GM19043 (cell line): ENCODE data around the gene PRAMEF13.
"Not testable (repeated sequence)": the region's sequence is repeated elsewhere in the genome, so short reads cannot be mapped to it uniquely, and the experiment has no call there.

Experiments used
- ATAC-seq: cut with Tn5 transposase; IDR thresholded peaks from one replicate; pipeline ENCODE4 v1.9.1; 2021; ENCODE audit warnings: low read depth; ENCODE audit not compliant: unreplicated experiment

Gene PRAMEF13

GRCh38 chr1:13201309-13201708 lies at the start of gene PRAMEF13:
PRAMEF13 (minus strand) TSS chr1:13201409; CDS start chr1:13199589, 1,820 bp downstream.
- not testable (repeated sequence) for ATAC-seq

- ATAC-seq, result not testable (repeated sequence)
Measured at GRCh38 chr1:13247122-13247521, 45.9 kb upstream of the PRAMEF13 start.

DNA sequence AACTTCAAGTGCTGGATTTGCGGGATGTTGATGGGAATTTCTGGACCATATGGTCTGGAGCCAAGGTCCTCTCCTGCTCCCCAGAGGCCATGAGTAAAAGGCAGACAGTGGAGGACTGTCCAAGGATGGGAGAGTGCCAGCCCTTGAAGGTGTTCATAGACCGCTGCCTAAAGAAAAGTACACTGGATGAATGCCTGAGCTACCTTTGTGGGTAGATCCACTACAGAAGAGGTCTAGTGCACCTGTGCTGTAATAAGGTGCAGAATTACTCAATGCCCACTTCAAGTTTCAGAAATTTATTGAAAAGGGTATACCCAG lies 45.3 kb upstream of the PRAMEF13 start:
- not testable (repeated sequence) for ATAC-seq

DNA sequence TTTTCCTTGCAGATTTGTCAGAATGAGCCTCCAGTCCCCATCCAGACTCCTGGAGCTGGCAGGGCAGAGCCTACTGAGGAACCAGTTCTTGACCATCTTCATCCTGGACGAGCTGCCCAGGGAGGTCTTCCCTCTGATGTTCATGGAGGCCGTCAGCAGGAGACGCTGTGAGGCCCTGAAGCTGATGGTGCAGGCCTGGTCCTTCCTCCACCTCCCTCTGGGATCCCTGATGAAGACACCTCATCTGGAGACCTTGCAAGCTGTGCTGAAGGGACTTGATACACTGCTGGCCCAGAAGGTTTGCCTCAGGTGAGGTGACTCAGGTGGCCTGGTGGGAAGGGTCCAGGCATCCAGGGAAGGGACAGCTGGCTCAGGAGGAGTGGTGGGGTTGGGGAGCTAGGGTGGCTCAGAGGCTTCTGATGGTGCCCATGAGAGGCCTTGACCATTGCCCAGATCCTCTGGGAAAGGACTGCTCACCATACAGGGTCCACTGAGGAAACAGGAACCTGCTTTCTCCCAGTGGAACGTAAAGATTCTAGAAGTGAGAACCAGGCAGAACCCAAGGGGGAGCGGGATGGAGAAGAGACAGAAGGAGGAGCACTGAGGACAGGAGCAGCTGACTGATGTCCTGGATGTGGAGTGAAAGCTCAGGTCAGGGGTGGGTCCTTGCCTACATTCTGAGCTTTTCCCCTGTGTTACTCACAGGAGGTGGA lies 44.8 kb upstream of the PRAMEF13 start:
- ATAC-seq, result not testable (repeated sequence)

DNA sequence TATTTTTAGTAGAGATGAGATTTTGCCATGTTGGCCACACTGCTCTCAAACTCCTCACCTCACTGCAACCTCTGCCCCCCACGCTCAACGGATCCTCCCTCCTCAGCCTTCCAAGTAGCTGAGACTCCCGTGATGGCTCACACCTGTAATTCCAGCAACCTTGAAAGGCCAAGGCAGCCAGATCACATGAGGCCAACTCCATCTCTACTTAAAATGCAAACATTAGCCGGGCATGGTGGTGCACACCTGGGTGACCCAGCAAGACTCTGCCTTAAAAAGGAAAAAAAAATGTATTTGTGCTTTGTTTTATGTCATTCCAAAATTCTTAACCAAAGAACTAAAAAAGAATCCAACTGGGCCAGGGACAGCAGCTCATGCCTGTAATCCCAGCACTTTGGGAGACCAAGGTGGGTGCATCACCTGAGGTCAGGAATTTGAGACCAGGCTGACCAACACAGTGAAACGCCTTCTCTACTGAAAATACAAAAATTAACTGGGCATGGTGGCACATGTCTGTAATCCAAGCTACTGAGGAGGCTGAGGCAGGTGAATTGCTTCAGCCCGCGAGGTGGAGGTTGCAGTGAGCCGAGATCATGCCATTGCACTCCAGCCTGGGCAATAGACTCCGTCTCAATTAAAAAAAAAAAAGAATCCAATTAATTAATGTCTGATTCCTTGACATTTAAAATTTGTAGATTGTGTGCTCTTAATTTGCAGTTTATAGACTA lies 42.5 kb upstream of the PRAMEF13 start:
- not testable (repeated sequence) for ATAC-seq

DNA sequence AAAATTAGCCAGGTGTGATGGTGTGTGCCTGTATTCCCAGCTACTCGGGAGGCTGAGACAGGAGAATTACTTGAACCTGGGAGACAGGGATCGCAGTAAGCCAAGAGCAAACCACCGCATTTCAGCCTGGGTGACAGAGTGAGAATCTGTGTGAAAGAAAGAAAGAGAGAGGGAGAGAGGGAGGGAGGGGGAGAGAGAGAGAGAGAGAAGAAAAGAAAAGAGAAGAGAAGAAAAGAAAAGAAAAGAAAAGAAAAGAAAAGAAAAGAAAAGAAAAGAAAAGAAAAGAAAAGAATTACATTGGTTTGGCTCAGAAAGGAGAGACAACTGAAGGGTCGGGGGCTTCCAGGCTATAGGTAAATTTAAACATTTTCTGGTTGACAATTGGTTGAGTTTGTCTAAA lies 38.4 kb upstream of the PRAMEF13 start:
- not testable (repeated sequence) for ATAC-seq

DNA sequence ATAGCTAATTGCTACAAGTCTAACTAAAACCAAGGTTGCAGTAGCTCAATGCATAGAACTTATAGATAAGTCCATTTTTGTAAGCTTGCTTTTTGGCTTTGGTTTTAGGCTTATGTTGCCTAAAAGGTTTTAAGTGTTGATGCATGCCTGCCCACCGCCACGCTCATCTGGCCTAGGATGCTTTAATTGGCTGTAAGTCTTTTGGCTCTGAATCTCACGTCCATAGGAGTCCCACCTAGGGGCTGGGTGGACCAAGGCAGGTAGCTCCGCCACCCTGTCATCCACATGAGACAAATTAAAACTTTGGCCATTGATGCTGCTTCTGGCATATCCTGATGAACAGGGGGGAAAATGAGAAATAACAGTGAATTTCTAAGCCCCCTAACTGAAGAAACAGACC lies 36.4 kb upstream of the PRAMEF13 start:
- ATAC-seq, result not testable (repeated sequence)

- not testable (repeated sequence) for ATAC-seq
Measured at GRCh38 chr1:13234057-13234456, 32.8 kb upstream of the PRAMEF13 start.

- ATAC-seq, result not testable (repeated sequence)
Measured at GRCh38 chr1:13232056-13232455, 30.8 kb upstream of the PRAMEF13 start.

DNA sequence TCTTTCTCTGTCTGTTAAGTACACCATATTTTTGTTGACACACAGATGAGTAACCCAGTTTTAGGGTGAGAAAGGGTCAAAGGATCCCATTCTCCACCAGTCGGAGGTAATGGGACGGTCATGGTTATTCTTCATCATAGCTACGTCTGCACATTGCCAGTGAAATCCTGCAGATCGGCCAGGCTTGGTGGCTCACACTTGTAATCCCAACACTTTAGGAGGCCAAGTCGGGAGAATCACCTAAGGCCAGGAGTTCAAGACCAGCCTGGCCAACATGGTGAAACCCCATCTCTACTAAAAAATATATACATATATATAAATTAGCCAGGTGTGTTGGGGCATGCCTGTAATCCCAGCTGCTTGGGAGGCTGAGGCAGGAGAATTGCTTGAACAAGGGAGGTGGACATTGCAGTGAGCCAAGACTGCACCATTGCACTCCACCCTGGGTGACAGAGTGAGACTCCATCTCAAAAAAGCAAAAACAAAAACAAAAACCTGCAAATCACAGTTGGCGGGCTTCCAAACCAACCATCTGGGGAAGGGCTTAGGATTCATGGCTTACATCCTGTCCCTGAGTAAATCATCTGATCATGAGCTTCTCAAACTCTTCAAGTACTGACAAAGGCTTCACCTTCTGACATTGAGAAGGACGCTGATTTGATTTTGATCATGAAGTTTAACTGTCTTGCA lies 30.0 kb upstream of the PRAMEF13 start:
- not testable (repeated sequence) for ATAC-seq

DNA sequence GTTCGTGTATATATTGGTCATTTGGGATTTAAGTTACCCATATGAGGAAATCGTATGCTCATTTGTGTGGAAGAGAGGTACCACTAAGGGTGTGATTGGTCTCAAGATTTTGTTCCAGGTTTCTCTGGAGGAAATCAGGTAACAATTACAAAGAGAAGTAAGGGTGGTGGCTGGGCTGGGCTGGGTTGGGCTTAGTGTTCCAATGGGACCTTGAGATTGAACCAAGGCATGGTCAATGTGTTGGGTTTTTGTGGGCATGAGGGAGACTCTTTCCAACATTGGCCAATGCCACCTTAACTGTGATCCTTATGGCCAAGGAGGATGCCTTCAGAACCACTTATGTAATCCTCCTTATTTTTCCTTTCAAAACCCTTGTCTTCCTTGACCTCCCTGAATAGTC lies 29.4 kb upstream of the PRAMEF13 start:
- not testable (repeated sequence) for ATAC-seq

- not testable (repeated sequence) for ATAC-seq
Measured at GRCh38 chr1:13230096-13230495, 28.9 kb upstream of the PRAMEF13 start.

GRCh38 chr1:13228343-13228781 lies 27.2 kb upstream of the PRAMEF13 start:
- no peak for ATAC-seq

GRCh38 chr1:13227271-13228055 lies 26.3 kb upstream of the PRAMEF13 start:
- not testable (repeated sequence) for ATAC-seq

GRCh38 chr1:13225675-13226204 lies 24.5 kb upstream of the PRAMEF13 start, which contains the start of gene PRAMEF18:
PRAMEF18 (minus strand) TSS chr1:13226154; CDS start chr1:13226106, 48 bp downstream.
- ATAC-seq, result not testable (repeated sequence)

DNA sequence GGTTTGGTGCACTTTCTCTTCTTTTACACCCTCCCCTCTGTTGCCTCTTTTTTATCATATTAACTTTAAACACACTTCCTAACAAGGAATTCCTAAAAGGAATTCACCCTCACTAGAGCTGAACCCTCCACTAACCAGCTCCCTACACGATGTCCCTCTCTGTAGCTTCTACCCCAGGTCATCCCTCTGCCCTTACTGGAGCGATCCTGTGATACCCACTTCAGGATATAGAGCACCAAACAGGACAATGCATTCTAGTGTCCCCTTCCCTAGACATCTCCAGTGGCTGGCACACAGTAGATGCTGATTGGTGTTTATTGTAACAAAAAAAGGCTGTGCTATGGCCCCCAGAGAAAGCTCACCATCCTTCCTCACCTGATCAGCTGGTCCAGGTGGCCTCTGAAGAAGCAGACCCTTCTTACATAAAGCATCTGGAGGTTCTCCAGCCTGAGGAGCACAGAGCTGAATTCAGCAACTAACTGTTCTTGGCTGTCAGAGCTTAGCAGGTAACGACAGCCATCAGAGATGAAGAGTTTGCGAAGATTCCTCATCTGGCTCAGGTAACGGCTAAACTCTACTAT lies 23.4 kb upstream of the PRAMEF13 start:
- no peak for ATAC-seq

- not testable (repeated sequence) for ATAC-seq
Measured at GRCh38 chr1:13222788-13223187, 21.6 kb upstream of the PRAMEF13 start.

- not testable (repeated sequence) for ATAC-seq
Measured at GRCh38 chr1:13219203-13219602, 18.0 kb upstream of the PRAMEF13 start.

DNA sequence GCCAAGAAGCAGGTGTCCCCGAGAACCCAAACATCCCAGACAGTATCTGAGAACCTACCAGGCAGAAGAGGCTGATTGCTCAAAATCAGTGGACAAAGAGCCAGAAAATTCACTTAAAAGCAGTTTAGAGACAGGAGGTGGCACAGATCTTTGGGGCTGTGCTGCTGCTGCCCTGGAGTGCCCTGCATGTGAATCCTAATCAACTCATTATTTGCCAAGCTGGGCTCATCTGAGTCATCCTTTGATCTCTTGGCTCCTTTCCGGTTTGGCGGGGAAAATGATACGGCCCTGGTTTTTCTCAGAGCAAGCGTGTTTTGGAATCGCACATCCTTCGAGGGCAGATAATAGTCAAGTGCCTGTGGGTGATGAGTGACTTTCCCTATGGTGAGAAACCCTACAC lies 15.4 kb upstream of the PRAMEF13 start:
- not testable (repeated sequence) for ATAC-seq

GRCh38 chr1:13208712-13209111 lies 7.5 kb upstream of the PRAMEF13 start:
- ATAC-seq, result not testable (repeated sequence)
